ENCODE measurements around the gene RNF187. TPM values are rescaled to one million over a fixed set of nuclear protein-coding genes. Genes with fewer than 3 reads are reported as not detected.

Gene RNF187
- total and polyA plus RNA-seq, 2 of the 13 experiments (the other 11 are each of a cell fraction or from before 2014, with no cell fraction given): 41.3 to 59.4 TPM

GRCh38 chr1:228500901-228501871 lies 14.0 kb downstream of the RNF187 start (continued):
- TF ChIP-seq BCLAF1 (IDR thresholded peaks at IDR 0.05): no peak
- TF ChIP-seq TEAD2 (CRISPR knock-in tag; IDR thresholded peaks at IDR 0.05): no peak
- 0 out of 2 replicates have a peak, but pooled peaks have one; percentile 39 for TF ChIP-seq ZNF614 (CRISPR knock-in tag; IDR thresholded peaks at IDR 0.05; ENCODE audit: borderline replicate concordance)
- no peak for TF ChIP-seq ZNF546 (CRISPR knock-in tag; conservative IDR thresholded peaks at IDR 0.05)
- TF ChIP-seq DMTF1 (CRISPR knock-in tag; IDR thresholded peaks at IDR 0.05): no peak
- no peak for TF ChIP-seq ZNF329 (CRISPR knock-in tag; IDR thresholded peaks at IDR 0.05; ENCODE audit: low read depth)
- TF ChIP-seq DBP (CRISPR knock-in tag; IDR thresholded peaks at IDR 0.05; ENCODE audit: not compliant biosample characterization): no peak
- TF ChIP-seq MED1 (CRISPR knock-in tag; IDR thresholded peaks at IDR 0.05): peak; percentile 47; the same call in 1 of the 2 replicates
- TF ChIP-seq NFE2L1 (CRISPR knock-in tag; IDR thresholded peaks at IDR 0.05; ENCODE audit: borderline replicate concordance): no peak
- TF ChIP-seq ZGPAT (CRISPR knock-in tag; IDR thresholded peaks at IDR 0.05): 0 out of 2 replicates have a peak, but pooled peaks have one; percentile 26
- no peak for TF ChIP-seq ATM (IDR thresholded peaks at IDR 0.05; ENCODE audit: borderline replicate concordance)
- no peak for TF ChIP-seq ZBTB14 (CRISPR knock-in tag; IDR thresholded peaks at IDR 0.05)
- no peak for TF ChIP-seq ZNF782 (CRISPR knock-in tag; IDR thresholded peaks at IDR 0.05; ENCODE audit: borderline replicate concordance)
- no peak for TF ChIP-seq ZBTB1 (CRISPR knock-in tag; IDR thresholded peaks at IDR 0.05; ENCODE audit: borderline replicate concordance)
- TF ChIP-seq ATRX (CRISPR knock-in tag; IDR thresholded peaks at IDR 0.05; ENCODE audit: borderline replicate concordance): no peak
- peak; percentile 81 for TF ChIP-seq STAG1 (CRISPR knock-in tag; IDR thresholded peaks at IDR 0.05)
- 0 out of 2 replicates have a peak, but pooled peaks have one; percentile 39 for TF ChIP-seq SNAPC2 (CRISPR knock-in tag; IDR thresholded peaks at IDR 0.05)
